ENCODE measurements around the gene AP1M2.
"Not testable (repeated sequence)": the region's sequence is repeated elsewhere in the genome, so short reads cannot be mapped to it uniquely, and the experiment has no call there.

AP1M2 gene

DNA sequence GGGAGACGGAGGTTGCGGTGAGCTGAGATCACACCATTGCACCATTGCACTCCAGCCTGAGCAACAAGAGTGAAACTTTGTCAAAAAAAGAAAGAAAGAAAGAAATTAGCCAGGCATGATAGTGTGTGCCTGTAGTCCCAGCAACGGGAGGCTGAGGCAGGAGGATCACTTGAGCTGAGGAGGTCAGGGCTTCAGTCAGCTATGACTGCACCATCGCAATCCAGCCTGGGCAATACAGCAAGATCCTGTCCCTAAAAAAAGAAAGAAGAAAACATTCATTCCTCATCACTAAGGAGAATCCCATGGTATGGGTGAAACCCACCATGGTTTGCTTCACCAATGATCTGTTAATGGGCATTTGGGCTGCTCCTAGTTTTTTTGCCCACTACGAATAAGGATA, 13.0 kb upstream of the AP1M2 start:
- no peak for DNase-seq

DNA sequence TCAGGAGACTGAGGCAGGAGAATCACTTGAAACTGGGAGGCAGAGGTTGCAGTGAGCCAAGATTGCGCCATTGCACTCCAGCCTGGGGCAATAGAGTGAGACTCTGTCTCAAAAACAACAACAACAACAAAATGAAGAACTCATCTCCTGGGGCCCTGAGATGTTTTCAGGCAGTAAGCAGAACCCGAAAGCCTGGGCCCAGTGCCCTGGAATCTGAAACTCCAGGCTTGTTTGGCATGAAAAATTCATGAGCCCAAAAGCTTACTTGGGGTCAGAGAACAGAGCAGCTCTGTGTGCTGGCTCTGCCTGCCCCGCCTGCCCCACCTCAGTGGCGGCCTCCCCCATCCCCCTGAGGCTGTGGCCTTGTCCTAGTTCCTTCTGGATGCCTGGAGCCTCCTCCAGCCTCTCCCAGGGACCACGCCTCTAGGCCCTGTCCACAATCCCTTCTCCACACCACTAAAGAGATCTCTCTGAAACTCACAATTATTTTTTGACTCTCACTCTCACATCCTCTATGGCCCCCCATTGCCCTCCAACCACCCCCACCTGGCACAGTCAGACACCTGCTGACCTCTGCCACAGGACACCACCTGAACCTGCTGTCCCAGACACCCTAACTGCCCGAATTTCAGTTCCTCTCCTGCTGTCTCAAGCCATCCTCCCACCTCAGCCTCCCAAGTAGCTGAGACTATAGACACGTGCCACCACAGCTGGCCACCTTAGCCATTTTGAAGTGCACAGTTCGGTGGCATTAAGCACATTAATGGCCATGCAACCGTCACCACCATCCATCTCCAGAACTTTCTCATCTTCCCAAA, 6.9 kb upstream of the AP1M2 start:
- no peak for DNase-seq

DNA sequence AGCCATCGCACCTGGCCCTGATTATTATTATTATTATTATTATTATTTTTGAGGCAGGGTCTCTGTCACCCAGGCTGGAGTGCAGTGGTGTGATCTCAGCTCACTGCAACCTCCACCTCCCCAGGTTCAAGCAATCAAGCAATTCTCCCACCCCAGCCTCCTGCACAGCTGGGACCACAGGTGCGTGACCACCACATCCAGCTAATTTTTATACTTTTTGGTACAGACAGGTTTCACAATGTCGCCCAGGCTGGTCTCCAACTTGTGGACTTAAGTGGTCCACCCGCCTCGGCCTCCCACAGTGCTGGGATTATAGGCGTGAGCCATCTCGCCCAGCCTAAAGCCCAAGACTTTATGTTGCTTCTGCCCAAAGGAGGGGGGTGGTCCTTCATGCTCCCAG, 6.0 kb upstream of the AP1M2 start:
- no peak for DNase-seq

DNA sequence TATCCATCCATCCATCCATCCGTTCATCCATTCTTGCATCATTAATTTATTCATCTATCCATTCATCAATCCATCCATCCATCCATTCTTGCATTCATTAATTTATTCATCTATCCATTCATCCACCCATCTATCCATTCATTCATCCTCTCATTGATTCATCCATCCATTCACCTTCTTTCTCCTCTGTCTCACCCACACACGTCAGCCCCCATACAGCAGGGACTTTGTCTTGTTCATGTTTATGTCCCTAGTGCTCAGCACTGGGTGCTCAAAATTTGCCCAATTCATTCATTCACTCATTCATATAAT, 683 bp upstream of the AP1M2 start:
- no peak for DNase-seq

DNA sequence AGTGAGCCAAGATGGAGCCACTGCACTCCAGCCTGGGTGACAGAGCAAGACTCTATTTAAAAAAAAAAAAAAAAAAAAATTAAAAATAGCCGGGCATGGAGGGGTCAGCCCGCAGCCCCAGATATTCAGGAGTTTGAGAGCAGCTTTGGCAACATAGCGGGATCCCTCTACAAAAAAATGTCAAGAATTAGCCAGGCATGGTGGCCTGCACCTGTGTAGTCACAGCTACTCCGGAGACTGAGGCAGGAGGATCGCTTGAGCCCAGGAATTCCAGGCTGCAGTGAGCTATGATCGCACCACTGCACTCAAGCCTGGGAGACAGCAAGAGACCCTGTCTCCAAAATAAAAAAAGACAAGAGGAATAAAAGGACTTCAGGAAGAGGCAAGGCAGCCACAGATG, 716 bp downstream of the AP1M2 start:
- DNase-seq: no peak

DNA sequence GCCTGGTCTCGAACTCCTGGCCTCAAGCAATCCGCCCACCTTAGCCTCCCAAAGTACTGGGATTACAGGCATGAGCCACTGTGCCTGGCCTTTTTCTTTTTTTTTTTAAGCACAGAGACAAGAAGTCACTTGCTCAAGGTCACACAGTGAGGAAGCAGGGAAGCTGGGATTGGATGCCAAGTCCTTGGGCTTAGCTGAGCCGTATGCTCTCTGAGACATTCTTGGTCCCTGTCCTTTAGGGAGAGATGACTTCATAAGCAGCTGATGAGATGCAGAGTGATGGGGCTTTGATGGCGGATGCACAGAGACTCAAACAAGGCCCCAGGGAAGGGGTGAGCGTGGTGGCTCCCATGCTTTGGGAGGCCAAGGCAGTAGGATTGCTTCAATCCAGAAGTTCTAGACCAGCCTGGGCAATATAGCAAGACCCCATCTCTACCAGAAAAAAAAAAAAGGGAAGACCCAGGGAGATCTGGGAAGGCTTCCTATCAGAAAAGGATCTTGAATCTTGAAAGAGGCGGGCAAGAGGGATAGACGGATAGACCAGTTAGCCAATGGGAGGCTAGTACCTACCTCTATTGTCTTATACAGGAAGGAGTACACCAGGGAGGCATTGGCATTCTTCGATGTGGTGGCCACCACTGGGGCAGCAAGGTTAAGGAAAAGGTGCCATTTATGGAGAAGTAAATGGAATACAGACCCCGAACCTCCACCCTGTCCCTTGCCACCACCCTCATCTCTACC, 3.9 kb downstream of the AP1M2 start:
- DNase-seq: no peak

DNA sequence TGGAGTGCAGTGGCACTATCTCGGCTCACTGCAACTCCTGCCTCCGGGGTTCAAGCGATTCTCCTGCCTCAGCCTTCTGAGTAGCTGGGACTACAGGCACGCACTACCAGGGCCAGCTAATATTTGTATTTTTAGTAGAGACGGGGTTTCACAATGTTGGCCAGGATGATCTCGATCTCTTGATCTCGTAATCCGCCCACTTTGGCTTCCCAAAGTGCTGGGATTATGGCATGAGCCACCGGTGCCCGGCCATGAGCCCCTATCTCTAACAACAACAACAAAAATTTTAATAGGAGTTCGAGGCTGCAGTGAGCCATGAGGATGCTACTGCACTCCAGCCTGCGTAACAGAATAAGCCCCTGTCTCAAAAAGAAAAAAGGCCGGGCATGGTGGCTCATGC, 5.0 kb downstream of the AP1M2 start:
- no peak for DNase-seq

DNA sequence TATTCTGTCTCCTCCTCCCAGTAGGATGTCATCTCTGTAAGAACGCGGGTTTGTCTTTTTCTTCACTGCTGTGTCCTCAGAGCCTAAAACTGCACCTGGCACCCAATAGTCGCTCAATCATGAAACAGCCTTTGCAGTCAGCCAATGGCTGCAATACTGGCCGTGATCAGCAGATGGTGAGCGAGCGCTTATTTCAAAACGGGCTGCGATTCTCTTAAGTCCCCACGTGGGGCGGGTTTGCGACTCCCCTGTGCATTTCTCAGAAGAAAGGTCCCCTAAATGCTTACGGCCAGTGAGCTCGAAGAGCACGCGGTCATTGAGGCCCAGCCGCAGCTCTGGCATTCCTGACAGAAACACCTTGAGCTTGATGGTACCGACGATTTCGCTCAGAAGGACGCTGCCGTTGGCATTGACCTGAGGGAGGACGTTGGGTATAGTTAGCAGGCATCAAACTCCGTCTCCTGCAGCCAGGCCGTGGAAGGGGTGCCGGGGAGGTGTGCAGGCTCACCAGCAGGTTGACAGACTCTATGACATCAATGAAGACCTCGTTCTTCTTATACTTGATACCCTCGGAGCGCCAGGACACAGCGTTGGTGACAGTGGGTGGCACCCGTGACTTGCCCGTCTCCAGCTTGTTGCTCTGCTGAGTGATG, 6.0 kb downstream of the AP1M2 start:
- DNase-seq: peak; percentile 76

DNA sequence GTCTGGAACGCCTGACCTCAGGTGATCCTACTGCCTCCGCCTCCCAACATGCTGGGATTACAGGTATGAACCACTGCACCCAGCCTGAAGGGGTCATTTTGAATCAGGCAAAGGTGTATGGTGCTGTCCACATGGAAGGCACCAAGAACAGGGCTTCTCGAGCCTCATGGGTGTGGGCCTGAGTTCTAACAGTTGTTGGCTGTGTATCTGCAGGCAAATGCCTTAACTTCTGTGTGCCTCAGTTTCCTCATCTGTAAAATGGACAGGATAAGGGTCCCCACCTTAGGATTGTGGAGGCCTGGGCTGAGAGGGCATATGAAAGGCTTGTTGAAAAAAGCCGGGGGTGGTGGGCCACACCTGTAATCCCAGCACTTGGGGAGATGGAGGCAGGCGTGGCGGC, 9.2 kb downstream of the AP1M2 start:
- DNase-seq: no peak

DNA sequence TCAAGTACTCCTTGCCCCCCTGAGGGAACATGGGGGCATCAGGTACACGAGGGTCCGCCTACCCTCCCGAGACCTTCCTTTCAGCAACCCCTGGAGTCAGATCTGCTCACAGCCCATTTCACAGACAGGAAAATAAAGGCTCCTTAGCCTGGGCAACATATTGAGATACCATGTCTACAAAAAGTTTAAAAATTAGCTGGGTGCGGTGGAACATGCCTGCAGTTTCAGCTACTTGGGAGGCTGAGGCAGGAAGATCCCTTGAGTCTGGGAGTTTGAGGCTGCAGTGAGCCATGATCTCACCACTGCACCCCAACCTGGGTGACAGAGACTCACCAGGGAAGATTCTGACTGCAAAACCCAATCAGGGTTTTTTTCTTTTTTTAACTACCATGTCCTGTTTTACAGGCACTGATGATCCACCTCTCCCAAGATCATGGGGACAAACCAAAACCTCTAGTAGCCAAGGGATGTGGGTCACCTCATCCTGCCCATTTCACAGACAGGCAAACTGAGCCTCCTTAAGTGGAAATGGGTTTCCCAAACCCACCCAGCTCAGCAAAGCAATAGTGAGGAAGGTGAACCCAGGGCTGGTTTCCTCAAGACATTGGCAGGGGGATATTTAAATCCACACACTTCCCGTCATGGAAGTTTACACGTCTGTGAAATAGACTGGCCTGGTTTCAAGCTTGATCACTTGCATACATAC, 11.9 kb downstream of the AP1M2 start:
- no peak for DNase-seq

DNA sequence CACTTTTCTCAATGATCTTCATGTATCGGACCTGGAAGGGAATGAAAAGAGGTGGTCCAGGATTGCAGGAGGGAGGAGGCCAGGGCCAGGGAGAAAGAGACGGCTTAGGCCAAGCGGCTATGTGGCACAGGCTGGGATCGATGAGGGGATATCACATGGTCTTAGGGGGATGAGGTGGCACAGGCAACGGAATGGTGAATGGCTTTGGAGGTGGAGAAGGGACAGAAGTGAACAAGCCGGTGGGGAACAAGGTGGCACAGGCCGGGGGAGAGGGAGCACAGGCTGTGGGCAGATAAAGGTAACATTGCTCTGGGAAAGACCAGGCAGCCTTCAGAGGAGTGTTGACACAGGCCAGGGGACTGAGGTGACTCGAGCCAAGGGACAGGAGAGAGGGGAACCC, 12.7 kb downstream of the AP1M2 start:
- DNase-seq: no peak

DNA sequence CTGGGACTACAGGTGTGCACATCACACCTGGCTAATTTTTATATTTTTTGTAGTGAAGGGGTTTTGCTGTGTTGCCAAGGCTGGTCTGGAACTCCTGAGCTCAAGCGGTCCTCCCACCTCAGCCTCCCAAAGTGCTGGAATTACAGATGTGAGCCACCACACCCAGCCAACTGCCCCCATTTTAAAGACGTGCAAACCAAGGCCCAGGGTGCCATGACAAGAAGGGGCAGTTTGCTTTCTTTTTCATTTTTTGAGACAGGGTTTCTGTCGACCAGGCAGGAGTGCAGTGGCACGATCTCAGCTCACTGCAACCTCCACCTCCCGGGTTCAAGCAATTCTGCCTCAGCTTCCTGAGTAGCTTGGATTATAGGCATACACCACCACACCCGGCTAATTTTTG, 13.3 kb downstream of the AP1M2 start:
- not testable (repeated sequence) for DNase-seq

DNA sequence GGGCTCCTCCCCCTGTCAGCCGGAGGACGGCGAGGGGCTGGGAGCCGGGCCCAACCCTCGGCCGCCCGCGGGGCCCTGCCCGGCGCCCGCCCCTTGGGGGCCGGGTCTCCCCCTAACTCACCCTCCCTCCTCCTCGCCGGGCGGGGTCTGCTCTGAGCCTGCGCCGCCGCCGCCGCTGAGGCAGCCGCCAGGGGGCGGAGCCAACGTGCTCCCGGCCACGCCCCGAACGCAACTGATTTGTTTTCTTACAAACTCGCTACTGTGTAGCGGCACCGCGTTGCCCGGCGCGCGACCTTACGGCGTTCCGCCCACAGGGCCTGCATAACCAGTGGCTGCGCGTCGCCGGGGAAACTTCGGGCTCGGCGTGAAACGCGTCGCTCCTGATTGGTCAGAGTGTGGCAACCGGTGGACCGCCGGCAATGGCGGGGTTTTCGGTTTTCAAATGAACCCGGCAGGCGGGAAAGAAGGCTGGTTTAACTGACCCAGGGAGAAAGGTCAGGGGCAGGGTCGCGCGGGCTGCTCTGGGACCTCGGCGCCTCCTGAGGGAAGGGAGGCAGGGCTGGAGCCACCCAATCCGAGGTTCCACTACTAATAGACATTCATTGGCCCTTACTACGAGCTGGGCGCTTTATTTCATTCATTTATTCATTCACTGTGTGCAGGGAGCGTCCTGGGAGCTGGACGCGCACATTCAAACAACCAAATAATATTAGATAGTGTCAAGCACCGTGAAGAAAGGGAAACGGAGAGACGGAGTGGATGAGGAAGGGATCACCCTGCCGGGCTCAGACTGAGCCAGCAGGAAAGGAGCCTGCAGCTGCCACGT, 18.1 kb downstream of the AP1M2 start, which contains the start of gene CDKN2D:
Gene CDKN2D, minus strand, starts transcription at position 154 of the 826 bp plus-strand sequence. CDS start 326 bp downstream, outside the sequence.
- DNase-seq: peak; percentile 100

DNA sequence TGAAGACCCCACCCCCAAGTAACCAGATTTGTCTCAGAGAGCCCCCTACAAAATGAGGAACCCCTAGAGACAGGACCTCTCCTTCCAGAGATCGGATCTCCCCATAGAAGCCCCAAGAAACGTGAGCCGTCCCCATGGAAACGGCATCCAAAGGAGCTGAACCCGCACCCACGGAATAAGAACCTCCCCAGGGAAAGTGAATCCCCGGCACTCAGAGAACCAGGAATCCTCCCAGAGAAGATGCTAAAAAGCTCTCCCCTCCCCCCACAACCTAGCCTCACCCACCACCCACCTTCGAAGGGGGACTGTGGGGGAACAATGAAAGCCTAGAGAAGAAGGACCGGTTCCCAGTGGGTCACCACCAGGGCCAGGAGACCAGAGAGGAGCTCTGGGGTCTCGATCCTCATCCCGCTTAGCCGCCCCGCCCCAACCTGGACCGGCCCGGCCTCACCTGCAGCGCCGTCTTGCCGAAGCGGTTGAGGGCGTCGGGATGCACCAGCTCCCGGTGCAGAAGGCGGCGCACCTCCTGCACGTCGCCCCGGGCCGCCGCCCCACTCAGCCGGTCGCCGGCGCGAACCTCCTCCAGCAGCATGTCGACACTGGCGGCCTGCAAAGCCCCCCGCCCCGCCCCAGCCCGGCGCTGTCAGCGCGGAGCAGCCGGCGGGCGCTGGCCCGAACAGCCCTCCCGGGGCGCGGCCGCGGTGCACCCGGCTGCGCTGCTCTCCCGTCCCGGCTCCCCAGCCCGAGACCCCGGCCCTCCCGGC, 18.9 kb downstream of the AP1M2 start:
- no peak for DNase-seq

DNA sequence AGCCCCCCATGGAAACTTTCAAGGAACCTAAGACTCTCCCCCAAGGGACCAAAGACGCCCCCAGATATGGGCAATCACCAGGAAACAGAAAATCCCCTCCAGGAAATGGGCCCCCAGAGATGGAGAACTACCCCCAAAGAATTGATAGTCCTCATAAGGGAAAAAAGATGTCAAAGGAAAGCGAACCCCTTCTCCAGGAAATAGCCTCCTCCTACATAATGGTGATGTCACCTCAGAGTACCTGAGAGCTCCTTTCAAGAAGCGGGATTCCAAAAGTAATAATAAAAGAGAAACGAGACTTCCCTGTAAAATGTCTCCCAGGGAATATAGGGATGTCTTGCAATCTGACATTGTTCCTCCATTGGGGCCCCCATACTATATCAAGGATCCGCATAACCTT, 19.5 kb downstream of the AP1M2 start:
- no peak for DNase-seq

DNA sequence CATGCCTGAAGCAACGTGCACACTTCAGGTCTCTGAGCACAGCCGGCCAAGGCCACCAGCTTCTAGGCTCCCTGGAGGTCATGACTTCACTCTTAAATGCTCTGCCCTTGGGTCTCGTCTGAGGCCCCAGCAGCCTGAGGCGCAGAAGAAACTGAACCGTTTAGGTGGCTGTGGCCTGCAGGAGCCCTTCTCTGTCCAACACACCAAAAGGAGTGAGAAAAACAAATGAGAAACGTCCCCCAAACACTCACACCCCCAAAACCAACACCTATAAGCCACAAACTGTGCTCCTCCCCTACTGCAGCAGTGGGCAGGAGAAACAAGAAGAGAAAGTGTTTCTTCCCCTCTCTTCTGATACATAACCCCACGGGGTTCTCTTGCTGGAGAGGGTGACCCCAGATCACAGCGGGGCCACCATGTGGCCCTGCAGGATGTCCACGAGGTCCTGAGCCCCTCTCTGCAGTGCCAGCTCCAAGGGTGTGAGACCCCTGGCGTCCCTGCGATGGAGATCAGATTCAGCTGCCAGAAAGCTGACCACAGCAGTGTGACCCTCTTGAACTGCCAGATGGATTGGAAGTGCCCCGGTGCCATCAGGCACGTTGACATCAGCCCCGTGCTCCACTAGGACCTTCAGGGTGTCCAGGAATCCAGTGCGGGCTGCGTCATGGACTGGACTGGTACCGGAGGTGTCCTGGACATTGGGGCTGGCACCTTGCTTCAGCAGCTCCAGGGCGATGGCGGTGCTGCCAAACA, 20.3 kb downstream of the AP1M2 start:
- no peak for DNase-seq

DNA sequence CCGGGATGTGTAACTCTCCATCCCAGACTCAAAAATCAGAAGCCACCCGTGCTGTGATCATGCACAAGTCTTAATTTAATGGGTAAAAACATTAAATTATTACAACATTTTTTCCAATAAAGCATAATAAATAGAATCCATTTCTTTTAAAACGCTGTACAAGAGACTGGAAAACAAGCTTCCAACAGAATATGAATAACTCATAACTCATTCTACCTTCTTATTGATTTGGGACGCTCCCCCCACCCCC, 20.8 kb downstream of the AP1M2 start:
- DNase-seq: no peak

DNA sequence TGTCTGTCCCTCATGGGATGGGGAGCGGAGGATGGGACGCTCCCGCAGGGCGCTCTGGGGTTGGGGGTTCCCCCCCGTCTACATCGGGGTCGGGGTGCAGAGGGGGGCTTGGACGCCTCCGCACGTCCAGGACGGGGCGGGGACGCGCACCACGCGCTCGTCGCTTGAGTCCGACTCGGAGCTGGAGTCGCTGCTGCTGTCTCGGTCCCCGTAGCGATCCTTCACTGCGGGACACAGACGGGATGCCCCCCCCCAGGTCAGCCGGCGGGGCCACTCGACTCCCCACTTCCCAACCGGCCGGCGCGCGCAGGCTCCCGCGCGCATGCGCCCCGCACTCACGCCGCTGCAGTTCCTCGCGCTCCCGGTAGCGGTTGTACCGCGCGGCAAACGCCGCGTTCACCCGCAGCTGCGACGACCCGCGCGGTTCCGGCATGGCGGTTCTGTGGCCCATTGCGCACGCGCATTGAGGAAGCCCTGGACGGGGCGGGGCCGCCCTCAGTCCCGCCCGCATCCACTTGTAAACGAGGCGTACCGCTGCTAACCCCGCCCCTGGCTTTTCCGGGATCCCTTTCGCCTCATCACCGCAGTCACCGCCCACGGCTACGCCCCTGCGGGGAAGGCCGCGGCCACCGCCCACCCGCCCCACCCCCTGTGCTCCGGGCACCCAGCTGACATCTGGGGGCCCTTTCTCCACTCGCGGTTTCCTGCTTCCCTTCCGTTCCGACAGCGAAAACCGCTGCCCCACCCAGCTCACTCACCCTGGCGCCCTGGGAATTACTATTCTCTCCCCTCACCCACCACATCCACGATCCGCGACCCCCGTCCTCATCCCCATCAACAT, 21.3 kb downstream of the AP1M2 start, which contains the start of gene KRI1:
Gene KRI1, minus strand, starts transcription at position 444 of the 841 bp plus-strand sequence. Its CDS starts 11 bp downstream, at position 433.
- DNase-seq: peak; percentile 98

DNA sequence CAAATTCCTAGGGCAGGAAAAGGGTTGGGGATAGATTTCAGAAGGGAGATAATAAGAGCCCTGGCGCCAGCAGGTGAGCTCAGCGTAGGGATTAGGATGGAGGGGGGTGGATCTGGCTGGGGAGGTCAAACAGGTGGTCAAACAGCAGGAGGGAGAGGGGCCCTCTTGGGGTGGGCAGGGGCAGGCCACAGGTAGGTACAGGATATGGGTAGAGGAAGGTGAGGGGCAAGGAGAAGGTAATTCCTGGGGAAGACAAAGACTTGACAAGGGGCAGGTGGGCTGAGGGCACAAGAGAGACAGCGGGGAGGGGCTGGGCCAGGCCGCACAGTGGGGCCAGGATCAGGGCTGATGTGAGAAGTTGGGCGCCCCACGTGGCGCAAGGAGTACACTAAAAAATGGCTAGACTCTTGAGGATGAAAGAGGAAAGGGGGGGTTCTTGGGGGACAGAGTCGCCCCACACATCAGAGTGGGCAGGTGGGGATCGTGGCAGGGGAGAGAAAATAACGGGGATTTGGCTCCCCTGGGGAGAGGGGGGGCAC, 22.0 kb downstream of the AP1M2 start:
- no peak for DNase-seq

DNA sequence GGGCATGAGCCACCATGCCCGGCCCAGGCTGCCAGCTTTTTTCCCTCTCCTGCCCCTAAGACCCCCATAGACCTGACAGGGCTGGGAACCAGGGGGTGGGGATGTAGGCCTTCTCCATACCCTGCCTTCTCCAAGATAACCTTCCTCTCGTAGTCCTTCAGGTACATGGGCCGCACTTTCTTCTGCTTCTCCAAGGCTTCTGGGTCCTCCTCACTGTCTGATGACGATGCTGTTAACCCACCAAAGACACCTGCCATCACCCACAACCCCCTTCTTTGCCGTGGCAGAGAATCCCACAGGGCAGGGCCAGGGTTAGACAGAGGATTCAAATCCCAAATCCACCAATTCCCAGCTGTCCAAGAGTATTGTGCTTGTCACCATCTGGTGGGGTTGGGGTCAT, 24.5 kb downstream of the AP1M2 start:
- DNase-seq: no peak
